Neural progenitor cell (in vitro differentiated cells): ENCODE data around the gene ZNF597.

ENCODE experiments used
- EZH2 ChIP-seq: fragments of 200-600 bp; sonication (generic); IDR thresholded peaks from 2 replicates; pipeline ENCODE4 v1.6.1; 2017; ENCODE audit warnings: antibody characterized with exemption, mild to moderate bottlenecking, moderate library complexity
- EZH2phosphoT487 ChIP-seq: fragments of 200-600 bp; sonication (generic); IDR thresholded peaks from 2 replicates; pipeline ENCODE4 v1.6.1; 2017; ENCODE audit warnings: antibody characterized with exemption
- TF ChIP-seq, protein P1 (sequence below): fragments of 200-600 bp; sonication (generic); IDR thresholded peaks from 2 replicates; pipeline ENCODE4 v1.5.1; 2017; ENCODE audit warnings: antibody characterized with exemption, mild to moderate bottlenecking

DNA sequence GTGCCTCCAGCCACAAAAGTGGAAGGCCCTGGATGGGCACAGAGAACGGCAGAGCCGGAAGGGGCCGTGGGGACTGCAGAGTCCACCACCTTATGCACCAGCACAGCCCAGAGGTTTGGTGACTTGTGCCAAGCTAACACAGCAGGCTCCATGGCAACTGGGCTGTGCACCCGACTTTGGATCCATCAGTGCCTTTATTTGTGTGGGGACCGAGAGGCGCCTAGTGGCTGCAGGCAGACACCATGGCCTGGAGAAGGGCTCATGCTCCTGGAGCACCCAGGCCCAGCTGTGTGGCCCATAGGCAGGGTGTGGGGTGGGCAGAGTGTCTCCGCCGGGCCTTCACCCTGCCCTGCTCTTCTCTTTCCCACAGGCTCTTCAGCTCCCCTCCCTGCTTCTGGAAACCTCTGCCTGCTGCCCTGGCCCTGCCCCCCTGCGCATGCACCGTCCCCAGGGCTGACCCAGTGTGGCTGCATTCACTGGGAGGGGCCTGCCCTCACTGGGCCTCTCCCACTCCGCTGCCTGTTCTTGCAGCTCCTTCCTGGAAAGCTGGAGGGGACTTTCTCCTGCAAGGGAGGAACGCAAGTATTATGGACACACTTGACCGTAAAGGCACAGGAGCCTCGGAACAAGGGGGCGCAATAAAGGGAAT lies 41.9 kb upstream of the ZNF597 start:
- TF ChIP-seq, protein P1, sequence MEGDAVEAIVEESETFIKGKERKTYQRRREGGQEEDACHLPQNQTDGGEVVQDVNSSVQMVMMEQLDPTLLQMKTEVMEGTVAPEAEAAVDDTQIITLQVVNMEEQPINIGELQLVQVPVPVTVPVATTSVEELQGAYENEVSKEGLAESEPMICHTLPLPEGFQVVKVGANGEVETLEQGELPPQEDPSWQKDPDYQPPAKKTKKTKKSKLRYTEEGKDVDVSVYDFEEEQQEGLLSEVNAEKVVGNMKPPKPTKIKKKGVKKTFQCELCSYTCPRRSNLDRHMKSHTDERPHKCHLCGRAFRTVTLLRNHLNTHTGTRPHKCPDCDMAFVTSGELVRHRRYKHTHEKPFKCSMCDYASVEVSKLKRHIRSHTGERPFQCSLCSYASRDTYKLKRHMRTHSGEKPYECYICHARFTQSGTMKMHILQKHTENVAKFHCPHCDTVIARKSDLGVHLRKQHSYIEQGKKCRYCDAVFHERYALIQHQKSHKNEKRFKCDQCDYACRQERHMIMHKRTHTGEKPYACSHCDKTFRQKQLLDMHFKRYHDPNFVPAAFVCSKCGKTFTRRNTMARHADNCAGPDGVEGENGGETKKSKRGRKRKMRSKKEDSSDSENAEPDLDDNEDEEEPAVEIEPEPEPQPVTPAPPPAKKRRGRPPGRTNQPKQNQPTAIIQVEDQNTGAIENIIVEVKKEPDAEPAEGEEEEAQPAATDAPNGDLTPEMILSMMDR = no peak
- TF ChIP-seq EZH2 = no peak
- no peak for TF ChIP-seq EZH2phosphoT487
